Adrenal gland (tissue), 12 donors: Measurements from ENCODE around the gene CD53. TPM values are rescaled to one million over a fixed set of nuclear protein-coding genes. Genes with fewer than 3 reads are reported as not detected.

ENCODE experiments used
- DNase-seq, 7 donors: peaks; one replicate each; pipeline ENCODE4 v3.0.0-alpha.2; 2019 to 2020
- H3K27ac ChIP-seq, 5 donors: fragments of 200-600 bp; sonication (generic) in 4 of 5; 1 replicate in 3 of 5; 2 replicates in 2 of 5; pipeline versions ENCODE4 v1.5.1 to v1.8.0; 2016 to 2020; ENCODE audit warnings: mild to moderate bottlenecking in 1 of 5
- H3K27me3 ChIP-seq: fragments of 200-600 bp; 2 replicates; pipeline ENCODE4 v1.8.0; 2021
- H3K36me3 ChIP-seq, 2 donors: fragments of 200-600 bp; replicated peaks in 1 of 2; 1 replicate in 1 of 2; 2 replicates in 1 of 2; pipeline versions ENCODE4 v1.5.1 to v1.8.0; 2018 to 2022
- H3K4me1 ChIP-seq, 2 donors: fragments of 200-600 bp; replicated peaks in 1 of 2; 1 replicate in 1 of 2; 2 replicates in 1 of 2; pipeline versions ENCODE4 v1.5.1 to v1.8.0; 2018 to 2021
- H3K4me3 ChIP-seq, 4 donors: fragments of 200-600 bp; sonication (generic) in 3 of 4; one replicate each; pipeline ENCODE4 v1.5.1; 2016 to 2018
- H3K9me3 ChIP-seq, 3 donors: fragments of 200-600 bp; sonication (generic) in 1 of 3; replicated peaks in 1 of 3; 1 replicate in 2 of 3; 2 replicates in 1 of 3; pipeline versions ENCODE4 v1.5.1 to v1.8.0; 2016 to 2021
- CTCF ChIP-seq, 6 experiments: fragments of 450-650 bp in 4 of 6; fragments of 200-600 bp in 2 of 6; sonication (generic) in 1 of 6; IDR thresholded peaks; 1 replicate in 5 of 6; 2 replicates in 1 of 6; pipeline versions ENCODE4 v1.5.1 to v1.8.0; 2016 to 2021; ENCODE audit warnings: antibody characterized with exemption in 6 of 6, mild to moderate bottlenecking in 2 of 6, moderate library complexity in 1 of 6
- POLR2A ChIP-seq, 2 donors: fragments of 450-650 bp; IDR thresholded peaks; one replicate each; pipeline ENCODE4 v1.6.1; 2017; ENCODE audit warnings: antibody characterized with exemption in 2 of 2, mild to moderate bottlenecking in 2 of 2, moderate library complexity in 1 of 2
- WGBS, 4 donors: extraction: QIAGEN DNeasy Blood & Tissue Kit in 2 of 4; methylation state at CpG; one replicate each; pipeline versions ENCODE4 v1.1.5 to v1.1.7; 2013 to 2017; 5-methylcytosine and 5-hydroxymethylcytosine counted together
- intact Hi-C, 2 donors: fragments of 100-400 bp; cut with DNase I; formaldehyde crosslinking; loops; one replicate each; pipeline versions ENCODE4 v1.14.1 to v1.15.0; 2022 to 2023
- polyA plus RNA-seq, 3 donors: library from polyadenylated mRNA; stranded (reverse); fragments of 200-250 nt in 2 of 3; fragments of 350-450 nt in 1 of 3; fragmentation: Illumina TruSeq in 1 of 3; extraction: RNeasy Lipid Tissue Mini Kit (QIAGEN cat#74804) in 1 of 3; gene quantifications; one replicate each; pipeline ENCODE4 v1.2.3, GENCODE V29; 2013 to 2014
- total RNA-seq, 9 donors: library from RNA; depleted of rRNA in 4 of 9; stranded (reverse); fragments of >200 nt in 4 of 9; fragments of 120-200 nt in 1 of 9; fragmentation: NEBNext Ultra II Directional in 1 of 9; extraction: Animal tissue kit (Norgen Biotek cat#: 25700) in 1 of 9; gene quantifications; one replicate each; pipeline versions ENCODE4 v1.1.0 to v1.2.4, GENCODE V29; 2013 to 2023
- donor health status: healthy with polysubstance abuse.
- donor health status: Bipolar disorder and iron deficiency.
- donor health status: DM: yes; HTN: yes; CAD: no.
- donor health status: DM: no; HTN: no; CAD: no.
- donor health status: DM: no; HTN: no; CAD: no.
- donor health status: DM: yes; HTN: yes; CAD: no.

The CD53 gene
- total and polyA plus RNA-seq, 12 donors, result 6.8 to 99.1 (median 37.9) TPM

GRCh38 chr1:110899458-110899843 lies 26.5 kb downstream of the CD53 start:
- intact Hi-C loops, result no loop called here
- no peak for TF ChIP-seq POLR2A (IDR thresholded peaks at IDR 0.05)
- no peak for TF ChIP-seq CTCF (IDR thresholded peaks at IDR 0.05)
- Histone ChIP-seq H3K4me3 (no peak overlapping the region), H3K27ac (no peak overlapping the region), H3K9me3 (no peaks in the 10 kb centered on the region), H3K36me3 (no peaks in the 10 kb centered on the region), H3K4me1 (no peaks in the 10 kb centered on the region), H3K27me3 (no peaks in the 10 kb centered on the region)
- no peak for DNase-seq
- WGBS, 4 donors, result 63 to 95% (median 65%) methylated on average over 1 of the region's 1 CpG

- no peaks in the 10 kb centered on the region for H3K36me3 ChIP-seq
- 73 to 81% (median 78%) methylated on average over 6 of the region's 6 CpGs for WGBS, 4 donors
- no peak overlapping the region for H3K4me3 ChIP-seq
- TF ChIP-seq POLR2A (IDR thresholded peaks at IDR 0.05) (no peak), CTCF (IDR thresholded peaks at IDR 0.05) (no peak)
- H3K9me3 ChIP-seq, result no peaks in the 10 kb centered on the region
- DNase-seq, result no peak
- no peaks in the 10 kb centered on the region for H3K27me3 ChIP-seq
- no peaks in the 10 kb centered on the region for H3K4me1 ChIP-seq
- intact Hi-C loops, result no loop called here
- H3K27ac ChIP-seq, result no peak overlapping the region
Observed at GRCh38 chr1:110902820-110903463, 30.0 kb downstream of the CD53 start.

- H3K9me3 ChIP-seq, result no peaks in the 10 kb centered on the region
- TF ChIP-seq POLR2A (IDR thresholded peaks at IDR 0.05), result no peak
- no peak for TF ChIP-seq CTCF (IDR thresholded peaks at IDR 0.05)
- intact Hi-C loops, result no loop called here
- no peak overlapping the region for H3K27ac ChIP-seq
- no peak overlapping the region for H3K4me3 ChIP-seq
- DNase-seq, result no peak
- H3K4me1 ChIP-seq, result no peaks in the 10 kb centered on the region
- 50 to 69% (median 63%) methylated on average over 3 of the region's 3 CpGs for WGBS, 4 donors
- no peaks in the 10 kb centered on the region for H3K36me3 ChIP-seq
- H3K27me3 ChIP-seq, result no peaks in the 10 kb centered on the region
Observed at GRCh38 chr1:110903853-110904500, 31.0 kb downstream of the CD53 start.

GRCh38 chr1:110912784-110913183 lies 39.8 kb downstream of the CD53 start:
- DNase-seq, result no peak
- H3K9me3 ChIP-seq, result no peaks in the 10 kb centered on the region
- no peaks in the 10 kb centered on the region for H3K4me1 ChIP-seq
- no peak overlapping the region for H3K4me3 ChIP-seq
- TF ChIP-seq CTCF (IDR thresholded peaks at IDR 0.05) (no peak), POLR2A (IDR thresholded peaks at IDR 0.05) (no peak)
- H3K36me3 ChIP-seq, result no peaks in the 10 kb centered on the region
- intact Hi-C loops, result no loop called here
- no peak overlapping the region for H3K27ac ChIP-seq
- H3K27me3 ChIP-seq, result no peaks in the 10 kb centered on the region
